HepG2 (cell line): ENCODE data around the gene AMER2. TPM values are rescaled to one million over a fixed set of nuclear protein-coding genes. Genes with fewer than 3 reads are reported as not detected.
"Not testable (repeated sequence)": the region's sequence is repeated elsewhere in the genome, so short reads cannot be mapped to it uniquely, and the experiment has no call there.

ENCODE experiments used
- ATAC-seq: fragments of 200-7000 bp; cut with Tn5 transposase; 3 replicates; pipeline ENCODE4 v1.9.1; 2020; ENCODE audit warnings: mild to moderate bottlenecking, moderate library complexity
- BruUV-seq: library from RNA; stranded (reverse); fragments of 400-500 nt; replicated peaks from 2 replicates; lab custom pipeline; 2021; lab: Mats Ljungman, UMichigan
- CTCF ChIA-PET: fragments of 300-600 bp; formaldehyde crosslinking; extraction: SDS; loops from one replicate; lab custom pipeline; 2021; ENCODE audit warnings: low total read pairs, inconsistent platforms, low intra/inter-chr PET ratio; lab: Yijun Ruan, JAX
- POLR2A ChIA-PET: fragments of 350-600 bp; sonication (Branson Sonifier 250); formaldehyde crosslinking; loops from one replicate; lab custom pipeline; 2020; ENCODE audit warnings: antibody characterized with exemption, inconsistent platforms; lab: Yijun Ruan, JAX
- DNase-seq: peaks from one replicate; pipeline ENCODE4 v3.0.0-alpha.2; 2015; ENCODE audit warnings: low spot score
- FAIRE-seq: peaks from 3 replicates; lab custom pipeline; 2011; peaks lifted over from hg19 to GRCh38; lab: Jason Lieb, UNC
- H2AFZ ChIP-seq: one replicate; pipeline ENCODE4 v1.6.1; 2011; ENCODE audit warnings: low read length, inconsistent platforms
- H3K27ac ChIP-seq: fragments of 300-600 bp; 3 replicates; pipeline ENCODE4 v1.8.0; 2011; ENCODE audit warnings: mixed run types, mild to moderate bottlenecking, mixed read lengths, low read length, inconsistent platforms; ENCODE audit not compliant: insufficient read depth; ENCODE audit errors: extremely low read length
- H3K27me3 ChIP-seq, 2 experiments: fragments of 200-600 bp in 1 of 2; 2 replicates in 1 of 2; 3 replicates in 1 of 2; pipeline versions ENCODE4 v1.6.0 to v1.8.0; 2011; ENCODE audit warnings: low read length in 2 of 2, mild to moderate bottlenecking in 2 of 2, moderate library complexity in 2 of 2, inconsistent platforms in 1 of 2; ENCODE audit not compliant: insufficient read depth in 2 of 2, control insufficient read depth in 1 of 2
- H3K36me3 ChIP-seq, 2 experiments: fragments of 200-600 bp in 1 of 2; replicated peaks in 1 of 2; 2 replicates in 1 of 2; 3 replicates in 1 of 2; pipeline versions ENCODE4 v1.5.1 to v1.8.0; 2011; ENCODE audit warnings: low read length in 2 of 2, inconsistent platforms in 1 of 2; ENCODE audit not compliant: insufficient read depth in 2 of 2, control insufficient read depth in 1 of 2
- H3K4me1 ChIP-seq: 2 replicates; pipeline ENCODE4 v1.5.1; 2012; ENCODE audit warnings: low read length, inconsistent platforms; ENCODE audit not compliant: insufficient read depth
- H3K4me2 ChIP-seq: 2 replicates; pipeline ENCODE4 v1.6.0; 2011; ENCODE audit warnings: low read depth, low read length, inconsistent platforms
- H3K4me3 ChIP-seq, 3 experiments: fragments of 200-600 bp in 1 of 3; sonication (generic), shearing (Covaris generic) in 1 of 3; replicated peaks in 1 of 3; 2 replicates each; pipeline ENCODE4 v1.5.1; 2011 to 2016; ENCODE audit warnings: low read length in 3 of 3, inconsistent platforms in 2 of 3, low read depth in 2 of 3, mild to moderate bottlenecking in 2 of 3, control low read depth in 1 of 3, mixed read lengths in 1 of 3; ENCODE audit not compliant: insufficient read depth in 1 of 3
- H3K79me2 ChIP-seq: one replicate; pipeline ENCODE4 v1.6.1; 2011; ENCODE audit warnings: low read length, inconsistent platforms; ENCODE audit not compliant: insufficient read depth
- H3K9ac ChIP-seq: 2 replicates; pipeline ENCODE4 v1.6.0; 2011; ENCODE audit warnings: mild to moderate bottlenecking, low read depth, low read length, inconsistent platforms; ENCODE audit not compliant: insufficient read depth
- H3K9me3 ChIP-seq: 2 replicates; pipeline ENCODE4 v1.5.1; 2012; ENCODE audit warnings: mild to moderate bottlenecking, low read length
- H4K20me1 ChIP-seq: 2 replicates; pipeline ENCODE4 v1.6.0; 2011; ENCODE audit warnings: inconsistent platforms, mild to moderate bottlenecking, low read length, moderate library complexity; ENCODE audit not compliant: insufficient read depth
- ATF1 ChIP-seq: IDR thresholded peaks from 2 replicates; pipeline ENCODE4 v1.6.1; 2016; ENCODE audit warnings: mild to moderate bottlenecking, control low read depth
- ATRX ChIP-seq: sonication (generic); formaldehyde crosslinking; IDR thresholded peaks from 2 replicates; pipeline ENCODE4 v1.4.0; 2020; ENCODE audit warnings: missing genetic modification reagents, borderline replicate concordance
- CHD2 ChIP-seq: IDR thresholded peaks from 2 replicates; pipeline ENCODE4 v1.6.1; 2011; ENCODE audit warnings: low read depth, low read length, improper control_type of control experiment
- MBNL3 ChIP-seq: fragments of 250-450 bp; sonication (Bioruptor Pico); conservative IDR thresholded peaks from 2 replicates; pipeline ENCODE4 v1.8.0; 2022; ENCODE audit warnings: mild to moderate bottlenecking, inconsistent platforms
- MZF1 ChIP-seq: sonication (generic); formaldehyde crosslinking; IDR thresholded peaks from 2 replicates; pipeline ENCODE4 v1.8.1; 2023; ENCODE audit warnings: mild to moderate bottlenecking, missing genetic modification reagents, borderline replicate concordance
- RFX3 ChIP-seq: IDR thresholded peaks from 2 replicates; pipeline ENCODE4 v1.6.1; 2016; ENCODE audit warnings: missing biosample characterization, missing genetic modification reagents
- YEATS2 ChIP-seq: sonication (generic); formaldehyde crosslinking; IDR thresholded peaks from 2 replicates; pipeline ENCODE4 v1.4.0; 2020; ENCODE audit warnings: missing genetic modification reagents, borderline replicate concordance
- ZFY ChIP-seq: sonication (generic); formaldehyde crosslinking; IDR thresholded peaks from 2 replicates; pipeline ENCODE4 v1.4.0; 2020; ENCODE audit warnings: missing genetic modification reagents
- ZNF124 ChIP-seq: sonication (generic); formaldehyde crosslinking; IDR thresholded peaks from 2 replicates; pipeline ENCODE4 v1.4.0; 2020; ENCODE audit warnings: missing genetic modification reagents
- ZNF3 ChIP-seq: IDR thresholded peaks from 2 replicates; pipeline ENCODE4 v1.7.0; 2017; ENCODE audit warnings: inconsistent platforms
- ZNF652 ChIP-seq: IDR thresholded peaks from 2 replicates; pipeline ENCODE4 v1.6.1; 2016; ENCODE audit warnings: low read depth, borderline replicate concordance
- ZNF674 ChIP-seq: sonication (generic); formaldehyde crosslinking; IDR thresholded peaks from 2 replicates; pipeline ENCODE4 v1.5.0; 2020; ENCODE audit warnings: low read depth, mild to moderate bottlenecking, missing genetic modification reagents
- ZNF781 ChIP-seq: sonication (generic); formaldehyde crosslinking; IDR thresholded peaks from 2 replicates; pipeline ENCODE4 v1.5.1; 2020; ENCODE audit warnings: borderline replicate concordance, mild to moderate bottlenecking, missing genetic modification reagents; ENCODE audit errors: not compliant biosample characterization
- WGBS: methylation state at CpG from one replicate; pipeline ENCODE4 v1.1.6; 2017; ENCODE audit warnings: low lambda C conversion rate; 5-methylcytosine and 5-hydroxymethylcytosine counted together
- in situ Hi-C: cut with HindIII; loops from 2 replicates; pipeline ENCODE4 v1.10.0; 2017; ENCODE audit warnings: low pct_unique_long_range_greater_than_20kb; ENCODE audit not compliant: extremely low pct_ligation_motif_present
- intact Hi-C: fragments of 100-400 bp; cut with micrococcal nuclease; formaldehyde crosslinking; loops from one replicate; pipeline ENCODE4 v1.10.0; 2022; ENCODE audit not compliant: unreplicated experiment
- polyA plus RNA-seq, 8 experiments: library from polyadenylated mRNA; depleted of rRNA in 3 of 8; stranded (reverse) in 7 of 8; unstranded in 1 of 8; fragments of >200 nt; fragmentation: Illumina TruSeq in 4 of 8; extraction: Trizol in 4 of 8; gene quantifications; 2 replicates each; pipeline versions ENCODE4 v1.2.1 to v1.2.3, GENCODE V29; 2011 to 2016; ENCODE audit warnings: low read depth in 4 of 8, missing spikeins in 1 of 8, mixed read lengths in 1 of 8; ENCODE audit not compliant: insufficient read depth in 1 of 8
- total RNA-seq, 5 experiments: library from RNA; depleted of rRNA; stranded (reverse); fragments of >200 nt; fragmentation: Illumina TruSeq; extraction: Trizol; gene quantifications; 2 replicates each; pipeline ENCODE4 v1.2.3, GENCODE V29; 2016; ENCODE audit warnings: low read depth in 1 of 5
- TF ChIP-seq, protein P1 (sequence below): sonication (generic); formaldehyde crosslinking; IDR thresholded peaks from 2 replicates; pipeline ENCODE4 v1.4.0; 2020; ENCODE audit warnings: missing genetic modification reagents, borderline replicate concordance
- TF ChIP-seq, protein P2 (sequence below): sonication (generic); formaldehyde crosslinking; IDR thresholded peaks from 2 replicates; pipeline ENCODE4 v1.5.1; 2020; ENCODE audit warnings: mild to moderate bottlenecking, missing genetic modification reagents

The AMER2 gene
- total and polyA plus RNA-seq, 2 of the 13 experiments (the other 11 are each of a cell fraction or from before 2014, with no cell fraction given): not detected

DNA sequence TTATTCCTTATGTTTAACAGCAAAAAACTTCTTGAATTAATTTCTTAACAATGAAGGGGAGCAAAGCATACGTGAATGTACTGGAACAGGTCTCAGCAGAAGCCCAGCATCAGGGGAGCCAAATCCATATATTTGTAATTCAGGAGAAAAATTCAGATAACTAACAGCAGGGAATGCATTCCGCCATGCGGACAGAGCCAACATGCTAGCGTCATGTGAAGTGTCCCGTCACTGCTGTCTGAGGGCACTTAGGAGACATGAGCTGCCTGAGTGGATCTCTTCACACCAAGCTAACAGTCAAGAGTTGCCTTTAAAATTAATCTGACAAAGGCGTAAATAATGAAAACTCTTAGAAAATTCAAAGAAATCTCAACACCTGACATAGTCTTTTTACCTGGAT lies 6.4 kb downstream of the AMER2 start (continued):
- TF ChIP-seq, protein P1, sequence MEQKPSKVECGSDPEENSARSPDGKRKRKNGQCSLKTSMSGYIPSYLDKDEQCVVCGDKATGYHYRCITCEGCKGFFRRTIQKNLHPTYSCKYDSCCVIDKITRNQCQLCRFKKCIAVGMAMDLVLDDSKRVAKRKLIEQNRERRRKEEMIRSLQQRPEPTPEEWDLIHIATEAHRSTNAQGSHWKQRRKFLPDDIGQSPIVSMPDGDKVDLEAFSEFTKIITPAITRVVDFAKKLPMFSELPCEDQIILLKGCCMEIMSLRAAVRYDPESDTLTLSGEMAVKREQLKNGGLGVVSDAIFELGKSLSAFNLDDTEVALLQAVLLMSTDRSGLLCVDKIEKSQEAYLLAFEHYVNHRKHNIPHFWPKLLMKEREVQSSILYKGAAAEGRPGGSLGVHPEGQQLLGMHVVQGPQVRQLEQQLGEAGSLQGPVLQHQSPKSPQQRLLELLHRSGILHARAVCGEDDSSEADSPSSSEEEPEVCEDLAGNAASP (CRISPR knock-in tag): no peak
- TF ChIP-seq CHD2 (no peak), YEATS2 (CRISPR knock-in tag) (no peak), MBNL3 (CRISPR knock-in tag) (no peak), RFX3 (CRISPR knock-in tag) (no peak)

DNA sequence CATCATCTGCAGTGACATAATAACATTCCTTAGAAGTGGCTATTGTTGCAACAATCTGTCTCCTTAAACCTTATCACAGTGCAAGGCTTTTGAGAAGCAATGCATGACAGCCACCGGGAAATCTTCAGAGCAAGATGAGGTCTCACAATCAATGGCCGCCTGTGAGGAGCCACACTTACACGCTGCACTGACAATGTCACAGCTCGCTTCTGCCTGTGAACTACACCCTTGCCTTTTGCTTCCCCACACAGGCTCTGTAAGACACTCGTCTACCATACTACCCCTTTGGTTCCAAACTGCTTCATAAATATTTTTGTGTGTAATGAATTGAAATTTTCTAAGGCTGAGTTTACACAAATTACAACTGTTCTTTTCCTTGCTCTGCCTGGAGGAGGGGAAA lies 6.9 kb downstream of the AMER2 start:
- BruUV-seq, in situ Hi-C loops: not testable (repeated sequence)

DNA sequence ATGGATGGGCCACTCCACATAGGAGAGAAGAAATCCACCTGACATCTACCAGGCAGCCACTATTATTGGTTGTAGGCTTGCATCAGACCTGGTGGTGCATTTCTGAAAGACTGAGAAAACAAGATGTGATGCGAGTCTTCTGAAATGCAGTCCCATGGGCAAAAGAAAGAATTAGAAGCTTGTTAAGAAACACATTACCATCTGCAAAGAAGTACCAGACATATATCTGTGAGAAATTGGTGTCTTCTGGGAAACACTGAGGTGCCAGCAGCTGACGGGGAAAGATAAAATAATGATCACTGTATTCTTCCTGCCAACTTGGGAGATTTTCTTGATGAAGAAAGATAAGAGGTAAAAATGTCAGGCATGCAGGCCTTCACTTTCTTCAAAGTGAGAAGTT lies 14.4 kb downstream of the AMER2 start:
- no peak for DNase-seq
- Histone ChIP-seq H3K4me2 (no peak overlapping the region), H3K27me3 (peaks cover 2 to 10% of the 10 kb centered on the region in 2 experiments; a peak in 2 of 5 replicates), H3K9ac (no peak overlapping the region), H3K36me3 (no peaks in the 10 kb centered on the region), H3K27ac (no peak overlapping the region), H3K9me3 (no peaks in the 10 kb centered on the region), H4K20me1 (no peaks in the 10 kb centered on the region), H2AFZ (no peak overlapping the region), H3K4me1 (no peaks in the 10 kb centered on the region), H3K79me2 (no peaks in the 10 kb centered on the region), H3K4me3 (no peak overlapping the region)
- no peak for FAIRE-seq
- 13% methylated on average over 2 of the region's 2 CpGs for WGBS
- intact Hi-C loops: no loop called here
- in situ Hi-C loops: no loop called here
- ChIA-PET POLR2A (no interaction called here), CTCF (no interaction called here)
- BruUV-seq: no TSS peak
- no peak for ATAC-seq
- TF ChIP-seq ZNF3 (CRISPR knock-in tag): no peak
- no peak for TF ChIP-seq ZFY (CRISPR knock-in tag)
- no peak for TF ChIP-seq ZNF781 (CRISPR knock-in tag)
- no peak for TF ChIP-seq ZNF674 (CRISPR knock-in tag)
- no peak for TF ChIP-seq ZNF124 (CRISPR knock-in tag)
- TF ChIP-seq MZF1: no peak
- TF ChIP-seq ATF1 (CRISPR knock-in tag): no peak
- TF ChIP-seq ZNF652: no peak
- no peak for TF ChIP-seq ATRX
- TF ChIP-seq, protein P2, sequence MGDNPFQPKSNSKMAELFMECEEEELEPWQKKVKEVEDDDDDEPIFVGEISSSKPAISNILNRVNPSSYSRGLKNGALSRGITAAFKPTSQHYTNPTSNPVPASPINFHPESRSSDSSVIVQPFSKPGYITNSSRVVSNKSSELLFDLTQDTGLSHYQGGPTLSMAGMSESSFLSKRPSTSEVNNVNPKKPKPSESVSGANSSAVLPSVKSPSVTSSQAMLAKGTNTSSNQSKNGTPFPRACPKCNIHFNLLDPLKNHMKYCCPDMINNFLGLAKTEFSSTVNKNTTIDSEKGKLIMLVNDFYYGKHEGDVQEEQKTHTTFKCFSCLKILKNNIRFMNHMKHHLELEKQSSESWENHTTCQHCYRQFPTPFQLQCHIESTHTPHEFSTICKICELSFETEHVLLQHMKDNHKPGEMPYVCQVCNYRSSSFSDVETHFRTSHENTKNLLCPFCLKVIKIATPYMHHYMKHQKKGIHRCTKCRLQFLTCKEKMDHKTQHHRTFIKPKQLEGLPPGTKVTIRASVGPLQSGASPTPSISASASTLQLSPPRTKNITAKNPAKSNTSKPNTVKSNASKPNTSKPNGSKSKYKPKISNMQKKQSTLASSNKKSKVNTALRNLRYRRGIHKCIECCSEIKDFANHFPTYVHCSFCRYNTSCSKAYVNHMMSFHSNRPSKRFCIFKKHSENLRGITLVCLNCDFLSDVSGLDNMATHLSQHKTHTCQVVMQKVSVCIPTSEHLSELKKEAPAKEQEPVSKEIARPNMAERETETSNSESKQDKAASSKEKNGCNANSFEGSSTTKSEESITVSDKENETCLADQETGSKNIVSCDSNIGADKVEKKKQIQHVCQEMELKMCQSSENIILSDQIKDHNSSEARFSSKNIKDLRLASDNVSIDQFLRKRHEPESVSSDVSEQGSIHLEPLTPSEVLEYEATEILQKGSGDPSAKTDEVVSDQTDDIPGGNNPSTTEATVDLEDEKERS: no peak

More for the DNA sequence above, 6.9 kb downstream of the AMER2 start:
- H3K27me3 ChIP-seq, ATAC-seq, H3K9me3 ChIP-seq, H3K27ac ChIP-seq, FAIRE-seq, H3K9ac ChIP-seq, H3K4me2 ChIP-seq, H3K4me3 ChIP-seq, H2AFZ ChIP-seq, DNase-seq, H4K20me1 ChIP-seq, intact Hi-C loops, CTCF ChIA-PET, POLR2A ChIA-PET, H3K36me3 ChIP-seq, H3K4me1 ChIP-seq, H3K79me2 ChIP-seq: not testable (repeated sequence)
- 1% methylated on average over 5 of the region's 5 CpGs for WGBS
